ENCODE results near the gene RBPMS2. TPM values are rescaled to one million over a fixed set of nuclear protein-coding genes. Genes with fewer than 3 reads are reported as not detected.

The RBPMS2 gene
- total and polyA plus RNA-seq, 2 of the 8 experiments (the other 6 are each of a cell fraction or from before 2014, with no cell fraction given) = 55.8 to 238 TPM

DNA sequence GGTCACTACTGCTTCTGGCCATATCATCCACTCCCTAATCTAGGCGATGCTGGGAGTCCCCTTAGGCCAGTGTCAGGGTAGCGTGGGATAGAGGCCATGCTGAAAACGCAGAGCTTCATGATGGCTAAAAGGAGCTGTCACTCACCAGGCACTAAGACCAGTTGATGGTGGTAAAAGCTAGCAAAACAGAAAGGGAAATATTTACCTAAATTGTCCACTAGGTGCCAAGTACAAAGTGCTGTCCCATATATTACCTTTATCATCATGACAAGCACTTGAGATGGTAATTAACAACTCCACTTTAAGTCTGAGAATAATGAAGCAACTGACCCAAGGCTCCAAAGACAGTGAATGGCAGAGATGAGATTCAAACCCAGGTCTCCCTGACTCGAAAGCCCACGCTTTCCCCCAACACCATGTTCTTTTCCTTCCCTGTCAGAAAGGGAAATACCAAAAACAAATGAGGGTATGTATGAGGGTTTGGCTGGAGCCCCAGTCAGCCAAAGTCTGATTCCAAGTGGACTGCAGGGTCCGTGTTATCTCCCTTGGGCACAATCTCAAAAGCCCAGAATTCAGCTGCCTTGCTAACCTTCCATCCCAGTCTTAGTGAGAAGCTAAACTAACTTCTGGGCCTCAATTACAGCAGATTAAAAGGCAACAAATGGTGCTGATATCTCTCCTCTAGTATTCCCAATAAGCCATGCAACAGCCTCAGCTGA is 84.7 kb downstream of the RBPMS2 start (continued):
- TF ChIP-seq JUN (IDR thresholded peaks at IDR 0.05; ENCODE audit: low read depth, low read length) (no peak), POU5F1 (IDR thresholded peaks at IDR 0.05; ENCODE audit: low read depth, low read length) (no peak), KDM1A (IDR thresholded peaks at IDR 0.05; ENCODE audit: borderline replicate concordance, low read length) (no peak)
- TF ChIP-seq, protein P1, sequence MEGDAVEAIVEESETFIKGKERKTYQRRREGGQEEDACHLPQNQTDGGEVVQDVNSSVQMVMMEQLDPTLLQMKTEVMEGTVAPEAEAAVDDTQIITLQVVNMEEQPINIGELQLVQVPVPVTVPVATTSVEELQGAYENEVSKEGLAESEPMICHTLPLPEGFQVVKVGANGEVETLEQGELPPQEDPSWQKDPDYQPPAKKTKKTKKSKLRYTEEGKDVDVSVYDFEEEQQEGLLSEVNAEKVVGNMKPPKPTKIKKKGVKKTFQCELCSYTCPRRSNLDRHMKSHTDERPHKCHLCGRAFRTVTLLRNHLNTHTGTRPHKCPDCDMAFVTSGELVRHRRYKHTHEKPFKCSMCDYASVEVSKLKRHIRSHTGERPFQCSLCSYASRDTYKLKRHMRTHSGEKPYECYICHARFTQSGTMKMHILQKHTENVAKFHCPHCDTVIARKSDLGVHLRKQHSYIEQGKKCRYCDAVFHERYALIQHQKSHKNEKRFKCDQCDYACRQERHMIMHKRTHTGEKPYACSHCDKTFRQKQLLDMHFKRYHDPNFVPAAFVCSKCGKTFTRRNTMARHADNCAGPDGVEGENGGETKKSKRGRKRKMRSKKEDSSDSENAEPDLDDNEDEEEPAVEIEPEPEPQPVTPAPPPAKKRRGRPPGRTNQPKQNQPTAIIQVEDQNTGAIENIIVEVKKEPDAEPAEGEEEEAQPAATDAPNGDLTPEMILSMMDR (IDR thresholded peaks at IDR 0.05; ENCODE audit: control extremely low read depth in 1 of 3, insufficient read depth in 1 of 3, low read depth in 1 of 3, low read length in 3 of 3) = peak in 1 of 3 experiments; percentile 22; a peak in 1 of 4 replicates

Measured in H1 (cell line).